Adrenal gland (tissue), 12 donors: ENCODE data around the gene CGGBP1. TPM values are rescaled to one million over a fixed set of nuclear protein-coding genes. Genes with fewer than 3 reads are reported as not detected.

Source experiments
- DNase-seq, 7 donors: peaks; one replicate each; pipeline ENCODE4 v3.0.0-alpha.2; 2019 to 2020
- H3K27ac ChIP-seq, 5 donors: fragments of 200-600 bp; sonication (generic) in 4 of 5; 1 replicate in 3 of 5; 2 replicates in 2 of 5; pipeline versions ENCODE4 v1.5.1 to v1.8.0; 2016 to 2020; ENCODE audit warnings: mild to moderate bottlenecking in 1 of 5
- H3K27me3 ChIP-seq: fragments of 200-600 bp; 2 replicates; pipeline ENCODE4 v1.8.0; 2021
- H3K36me3 ChIP-seq, 2 donors: fragments of 200-600 bp; replicated peaks in 1 of 2; 1 replicate in 1 of 2; 2 replicates in 1 of 2; pipeline versions ENCODE4 v1.5.1 to v1.8.0; 2018 to 2022
- H3K4me1 ChIP-seq, 2 donors: fragments of 200-600 bp; replicated peaks in 1 of 2; 1 replicate in 1 of 2; 2 replicates in 1 of 2; pipeline versions ENCODE4 v1.5.1 to v1.8.0; 2018 to 2021
- H3K4me3 ChIP-seq, 4 donors: fragments of 200-600 bp; sonication (generic) in 3 of 4; one replicate each; pipeline ENCODE4 v1.5.1; 2016 to 2018
- H3K9me3 ChIP-seq, 3 donors: fragments of 200-600 bp; sonication (generic) in 1 of 3; replicated peaks in 1 of 3; 1 replicate in 2 of 3; 2 replicates in 1 of 3; pipeline versions ENCODE4 v1.5.1 to v1.8.0; 2016 to 2021
- CTCF ChIP-seq, 6 experiments: fragments of 450-650 bp in 4 of 6; fragments of 200-600 bp in 2 of 6; sonication (generic) in 1 of 6; IDR thresholded peaks; 1 replicate in 5 of 6; 2 replicates in 1 of 6; pipeline versions ENCODE4 v1.5.1 to v1.8.0; 2016 to 2021; ENCODE audit warnings: antibody characterized with exemption in 6 of 6, mild to moderate bottlenecking in 2 of 6, moderate library complexity in 1 of 6
- POLR2A ChIP-seq, 2 donors: fragments of 450-650 bp; IDR thresholded peaks; one replicate each; pipeline ENCODE4 v1.6.1; 2017; ENCODE audit warnings: antibody characterized with exemption in 2 of 2, mild to moderate bottlenecking in 2 of 2, moderate library complexity in 1 of 2
- WGBS, 4 donors: extraction: QIAGEN DNeasy Blood & Tissue Kit in 2 of 4; methylation state at CpG; one replicate each; pipeline versions ENCODE4 v1.1.5 to v1.1.7; 2013 to 2017; 5-methylcytosine and 5-hydroxymethylcytosine counted together
- intact Hi-C, 2 donors: fragments of 100-400 bp; cut with DNase I; formaldehyde crosslinking; loops; one replicate each; pipeline versions ENCODE4 v1.14.1 to v1.15.0; 2022 to 2023
- polyA plus RNA-seq, 3 donors: library from polyadenylated mRNA; stranded (reverse); fragments of 200-250 nt in 2 of 3; fragments of 350-450 nt in 1 of 3; fragmentation: Illumina TruSeq in 1 of 3; extraction: RNeasy Lipid Tissue Mini Kit (QIAGEN cat#74804) in 1 of 3; gene quantifications; one replicate each; pipeline ENCODE4 v1.2.3, GENCODE V29; 2013 to 2014
- total RNA-seq, 9 donors: library from RNA; depleted of rRNA in 4 of 9; stranded (reverse); fragments of >200 nt in 4 of 9; fragments of 120-200 nt in 1 of 9; fragmentation: NEBNext Ultra II Directional in 1 of 9; extraction: Animal tissue kit (Norgen Biotek cat#: 25700) in 1 of 9; gene quantifications; one replicate each; pipeline versions ENCODE4 v1.1.0 to v1.2.4, GENCODE V29; 2013 to 2023
- donor health status: healthy with polysubstance abuse.
- donor health status: Bipolar disorder and iron deficiency.
- donor health status: DM: yes; HTN: yes; CAD: no.
- donor health status: DM: no; HTN: no; CAD: no.
- donor health status: DM: no; HTN: no; CAD: no.
- donor health status: DM: yes; HTN: yes; CAD: no.

The CGGBP1 gene
- total and polyA plus RNA-seq, 12 donors: 35.7 to 83.6 (median 55.0) TPM

GRCh38 chr3:88075072-88075471 lies 16.3 kb upstream of the CGGBP1 start:
- WGBS, 4 donors: 77 to 90% (median 85%) methylated on average over 2 of the region's 2 CpGs
- intact Hi-C loops: no loop called here

GRCh38 chr3:88061746-88062145 lies 2.9 kb upstream of the CGGBP1 start:
- no peak for DNase-seq
- Histone ChIP-seq H3K9me3 (no peaks in the 10 kb centered on the region), H3K27me3 (no peaks in the 10 kb centered on the region), H3K4me1 (peaks cover 14 to 51% of the 10 kb centered on the region in 2 donors), H3K36me3 (no peaks in the 10 kb centered on the region), H3K4me3 (no peak overlapping the region), H3K27ac (no peak overlapping the region)
- WGBS, 4 donors: 13 to 28% (median 27%) methylated on average over 1 of the region's 1 CpG
- TF ChIP-seq CTCF (IDR thresholded peaks at IDR 0.05) (no peak), POLR2A (IDR thresholded peaks at IDR 0.05) (no peak)
- intact Hi-C loops: loop anchor here in 1 of 2 donors (10.0 kb wide), 1 partner anchor 53 kb away; no protein-coding TSS in a partner anchor

More at GRCh38 chr3:88075072-88075471, 16.3 kb upstream of the CGGBP1 start:
- H3K4me3 ChIP-seq: no peak overlapping the region
- H3K4me1 ChIP-seq: peaks cover 0 to 22% of the 10 kb centered on the region in 2 donors
- DNase-seq: no peak
- no peaks in the 10 kb centered on the region for H3K27me3 ChIP-seq
- TF ChIP-seq POLR2A (IDR thresholded peaks at IDR 0.05): no peak
- TF ChIP-seq CTCF (IDR thresholded peaks at IDR 0.05): no peak
- H3K9me3 ChIP-seq: no peaks in the 10 kb centered on the region
- no peak overlapping the region for H3K27ac ChIP-seq
- H3K36me3 ChIP-seq: no peaks in the 10 kb centered on the region

GRCh38 chr3:88059380-88060170 lies 770 bp upstream of the CGGBP1 start:
- peaks cover 0 to 15% of the 10 kb centered on the region in 2 donors for H3K36me3 ChIP-seq
- peak overlapping the region in 4 of 5 donors; percentile 78 to 96 (median 86) for H3K27ac ChIP-seq
- WGBS, 4 donors: 0 to 1% (median 1%) methylated on average over 18 to 45 of the region's 45 CpGs
- H3K9me3 ChIP-seq: no peaks in the 10 kb centered on the region
- peak in 2 of 7 donors; percentile 22 to 29 for DNase-seq
- H3K27me3 ChIP-seq: no peaks in the 10 kb centered on the region
- H3K4me3 ChIP-seq: peak overlapping the region; percentile 66 to 86 (median 76)
- TF ChIP-seq CTCF (IDR thresholded peaks at IDR 0.05) (peak in 1 of 6 experiments; percentile 6), POLR2A (IDR thresholded peaks at IDR 0.05) (peak in 1 of 2 donors; percentile 60)
- H3K4me1 ChIP-seq: peaks cover 14 to 57% of the 10 kb centered on the region in 2 donors
- intact Hi-C loops: loop anchor here in 1 of 2 donors (10.0 kb wide), 1 partner anchor 55 kb away; no protein-coding TSS in a partner anchor

GRCh38 chr3:88058306-88058580 lies 562 bp downstream of the CGGBP1 start:
- 0 to 2% (median 1%) methylated on average over 7 to 24 of the region's 24 CpGs for WGBS, 4 donors
- intact Hi-C loops: no loop called here
- Histone ChIP-seq H3K27ac (peak overlapping the region; percentile 94 to 97 (median 96)), H3K4me1 (peaks cover 14 to 47% of the 10 kb centered on the region in 2 donors), H3K36me3 (peaks cover 0 to 15% of the 10 kb centered on the region in 2 donors), H3K9me3 (no peaks in the 10 kb centered on the region), H3K27me3 (no peaks in the 10 kb centered on the region), H3K4me3 (peak overlapping the region; percentile 32 to 86 (median 80))
- no peak for DNase-seq
- TF ChIP-seq CTCF (IDR thresholded peaks at IDR 0.05) (no peak), POLR2A (IDR thresholded peaks at IDR 0.05) (no peak)
